Transverse colon (tissue), 3 donors: Measurements from ENCODE around the gene FNIP2.

Experiments used
- CTCF ChIP-seq, 5 experiments: fragments of 200-600 bp in 3 of 5; fragments of 450-650 bp in 2 of 5; sonication (generic) in 3 of 5; IDR thresholded peaks; 1 replicate in 2 of 5; 2 replicates in 3 of 5; pipeline ENCODE4 v1.5.1; 2016 to 2017; ENCODE audit warnings: antibody characterized with exemption in 5 of 5, inconsistent platforms in 3 of 5, mild to moderate bottlenecking in 2 of 5, moderate library complexity in 1 of 5
- POLR2A ChIP-seq: fragments of 450-650 bp; IDR thresholded peaks from one replicate; pipeline ENCODE4 v1.6.1; 2016; ENCODE audit warnings: antibody characterized with exemption, mild to moderate bottlenecking, moderate library complexity

- TF ChIP-seq CTCF (IDR thresholded peaks at IDR 0.05) (no peak), POLR2A (no peak)
Observed at GRCh38 chr4:158933236-158933635, 164.4 kb downstream of the FNIP2 start.
